SU-DHL-6 (cell line): Measurements from ENCODE around the gene B9D2.
A peak's percentile ranks its signal among the peaks of the same experiment; 100 is the strongest.

ENCODE experiments used
- H2AFZ ChIP-seq: fragments of 200-600 bp; sonication (generic); 2 replicates; pipeline ENCODE4 v1.6.1; 2014; ENCODE audit warnings: low read depth, mild to moderate bottlenecking, moderate library complexity, mixed read lengths, antibody characterized with exemption, low read length; ENCODE audit not compliant: severe bottlenecking
- H3F3A ChIP-seq: fragments of 200-600 bp; shearing (Covaris generic); 2 replicates; pipeline ENCODE4 v1.6.0; 2016; ENCODE audit warnings: antibody characterized with exemption, mild to moderate bottlenecking; ENCODE audit not compliant: insufficient read depth
- H3K27ac ChIP-seq: fragments of 200-600 bp; sonication (generic); 2 replicates; pipeline ENCODE4 v1.5.1; 2016; ENCODE audit warnings: low read depth, mild to moderate bottlenecking, low read length, moderate library complexity, mixed read lengths
- H3K27me3 ChIP-seq: fragments of 200-600 bp; sonication (generic), shearing (Covaris generic); 2 replicates; pipeline ENCODE4 v1.6.0; 2014; ENCODE audit warnings: mild to moderate bottlenecking, low read length
- H3K36me3 ChIP-seq: fragments of 200-600 bp; sonication (generic); 2 replicates; pipeline ENCODE4 v1.6.1; 2014; ENCODE audit warnings: mild to moderate bottlenecking, low read length, mixed read lengths
- H3K4me2 ChIP-seq: fragments of 300-600, 200-600 bp; shearing (Covaris generic), sonication (generic); 2 replicates; pipeline ENCODE4 v1.6.0; 2014; ENCODE audit warnings: low read length, low read depth, mild to moderate bottlenecking; ENCODE audit not compliant: poor library complexity, severe bottlenecking
- H3K4me3 ChIP-seq: fragments of 200-600 bp; sonication (generic); 2 replicates; pipeline ENCODE4 v1.5.1; 2014; ENCODE audit warnings: antibody characterized with exemption, low read length, mild to moderate bottlenecking, mixed read lengths; ENCODE audit not compliant: insufficient read depth, poor library complexity, severe bottlenecking
- H3K79me2 ChIP-seq: fragments of 200-600 bp; sonication (generic); 2 replicates; pipeline ENCODE4 v1.6.1; 2014; ENCODE audit warnings: mild to moderate bottlenecking, low read length, moderate library complexity; ENCODE audit not compliant: insufficient read depth
- H3K9ac ChIP-seq: fragments of 200-600 bp; sonication (generic); 2 replicates; pipeline ENCODE4 v1.7.0; 2014; ENCODE audit warnings: mild to moderate bottlenecking, low read length
- H3K9me2 ChIP-seq: fragments of 200-600 bp; sonication (generic); replicated peaks from 2 replicates; pipeline ENCODE4 v1.6.1; 2014; ENCODE audit warnings: low read length; ENCODE audit not compliant: insufficient read depth
- H3K9me3 ChIP-seq: fragments of 200-600 bp; sonication (generic); 2 replicates; pipeline ENCODE4 v1.6.1; 2014; ENCODE audit warnings: low read length, mixed read lengths; ENCODE audit not compliant: insufficient read depth
- H4K20me1 ChIP-seq: fragments of 200-600 bp; sonication (generic); 2 replicates; pipeline ENCODE4 v1.6.1; 2014; ENCODE audit warnings: low read depth, mild to moderate bottlenecking, antibody characterized with exemption, low read length, moderate library complexity, mixed read lengths
- EZH2phosphoT487 ChIP-seq: fragments of 200-600 bp; sonication (generic), shearing (Covaris generic); conservative IDR thresholded peaks from 2 replicates; pipeline ENCODE4 v1.6.1; 2018; ENCODE audit warnings: mild to moderate bottlenecking, antibody characterized with exemption, low read length, moderate library complexity, mixed read lengths
- TF ChIP-seq, protein P1 (sequence below): fragments of 200-600 bp; sonication (generic); IDR thresholded peaks from one replicate; pipeline ENCODE4 v1.5.1; 2017; ENCODE audit warnings: antibody characterized with exemption, mild to moderate bottlenecking, low read length, moderate library complexity; ENCODE audit not compliant: insufficient read depth, poor library complexity, severe bottlenecking

Gene B9D2

DNA sequence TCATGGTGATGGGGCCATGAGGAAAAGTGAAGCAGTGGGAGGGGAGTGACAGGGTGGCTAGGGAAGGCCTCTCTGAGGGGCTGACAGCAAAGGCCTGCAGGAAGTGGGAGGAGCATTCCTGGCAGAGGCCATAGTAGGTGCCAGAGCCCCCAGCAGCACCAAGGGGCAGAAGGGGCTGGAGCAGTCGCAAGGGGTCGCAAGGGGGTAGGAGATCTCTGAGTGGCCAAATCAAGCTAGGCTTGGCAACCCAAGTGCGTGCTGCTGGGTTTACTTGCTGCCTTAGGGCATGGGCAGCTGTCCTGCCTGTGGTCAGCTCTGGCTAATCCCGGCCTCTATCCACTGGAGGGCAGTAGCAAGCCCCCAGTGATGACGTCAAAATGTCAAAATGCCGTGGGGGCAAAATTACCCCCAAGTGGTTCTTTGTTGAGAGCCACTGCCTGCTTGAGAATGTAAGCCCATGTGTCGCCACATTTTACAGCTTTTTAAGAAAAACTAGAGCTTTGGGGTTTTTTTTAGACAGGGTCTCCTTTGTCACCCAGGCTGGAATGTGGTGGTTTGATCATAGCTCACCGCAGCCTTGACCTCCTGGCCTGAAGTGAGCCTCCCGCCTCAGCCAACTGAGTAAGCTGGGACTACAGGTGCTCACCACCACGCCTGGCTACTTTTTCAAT lies 42.2 kb downstream of the B9D2 start:
- no peak overlapping the region for H3K9ac ChIP-seq
- no peak overlapping the region for H3K4me2 ChIP-seq

DNA sequence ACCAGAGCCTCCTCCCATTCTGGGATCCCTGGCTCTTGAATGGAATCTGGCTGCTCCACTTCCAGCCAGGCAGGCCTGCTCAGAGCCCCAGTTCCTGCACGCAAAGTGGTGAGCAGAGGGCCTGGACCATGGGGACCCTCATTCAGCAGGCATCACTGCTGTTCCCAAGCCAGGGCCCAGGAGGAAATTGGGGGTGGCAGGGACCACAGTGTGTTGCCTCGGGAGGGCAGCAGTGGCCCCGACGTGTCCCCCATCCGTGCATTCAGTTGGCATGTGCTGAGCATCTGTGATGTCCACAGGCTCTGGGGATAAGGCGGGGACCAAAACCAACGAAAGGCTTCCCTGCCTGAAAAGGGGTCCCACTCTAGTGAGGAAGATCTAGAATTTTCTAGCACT lies 42.7 kb downstream of the B9D2 start:
- H3K9ac ChIP-seq: no peak overlapping the region
- no peaks in the 10 kb centered on the region for H3K27me3 ChIP-seq
- peaks cover 3% of the 10 kb centered on the region; the same call in 1 of the 2 replicates for H3K36me3 ChIP-seq
- H3K4me3 ChIP-seq: no peak overlapping the region
- peaks cover 9% of the 10 kb centered on the region for H3F3A ChIP-seq
- H3K4me2 ChIP-seq: no peak overlapping the region
- no peaks in the 10 kb centered on the region for H3K79me2 ChIP-seq
- H3K9me2 ChIP-seq: no peaks in the 10 kb centered on the region
- H2AFZ ChIP-seq: no peak overlapping the region
- H4K20me1 ChIP-seq: no peaks in the 10 kb centered on the region
- TF ChIP-seq EZH2phosphoT487: no peak
- TF ChIP-seq, protein P1, sequence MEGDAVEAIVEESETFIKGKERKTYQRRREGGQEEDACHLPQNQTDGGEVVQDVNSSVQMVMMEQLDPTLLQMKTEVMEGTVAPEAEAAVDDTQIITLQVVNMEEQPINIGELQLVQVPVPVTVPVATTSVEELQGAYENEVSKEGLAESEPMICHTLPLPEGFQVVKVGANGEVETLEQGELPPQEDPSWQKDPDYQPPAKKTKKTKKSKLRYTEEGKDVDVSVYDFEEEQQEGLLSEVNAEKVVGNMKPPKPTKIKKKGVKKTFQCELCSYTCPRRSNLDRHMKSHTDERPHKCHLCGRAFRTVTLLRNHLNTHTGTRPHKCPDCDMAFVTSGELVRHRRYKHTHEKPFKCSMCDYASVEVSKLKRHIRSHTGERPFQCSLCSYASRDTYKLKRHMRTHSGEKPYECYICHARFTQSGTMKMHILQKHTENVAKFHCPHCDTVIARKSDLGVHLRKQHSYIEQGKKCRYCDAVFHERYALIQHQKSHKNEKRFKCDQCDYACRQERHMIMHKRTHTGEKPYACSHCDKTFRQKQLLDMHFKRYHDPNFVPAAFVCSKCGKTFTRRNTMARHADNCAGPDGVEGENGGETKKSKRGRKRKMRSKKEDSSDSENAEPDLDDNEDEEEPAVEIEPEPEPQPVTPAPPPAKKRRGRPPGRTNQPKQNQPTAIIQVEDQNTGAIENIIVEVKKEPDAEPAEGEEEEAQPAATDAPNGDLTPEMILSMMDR: no peak
- no peak overlapping the region for H3K27ac ChIP-seq
- H3K9me3 ChIP-seq: no peaks in the 10 kb centered on the region

More for the DNA sequence above, 42.2 kb downstream of the B9D2 start:
- Histone ChIP-seq H3K79me2 (no peaks in the 10 kb centered on the region), H4K20me1 (no peaks in the 10 kb centered on the region), H3K4me3 (no peak overlapping the region), H3K36me3 (peaks cover 3% of the 10 kb centered on the region; the same call in 1 of the 2 replicates), H3K27me3 (no peaks in the 10 kb centered on the region), H2AFZ (no peak overlapping the region), H3K9me3 (no peaks in the 10 kb centered on the region), H3K9me2 (no peaks in the 10 kb centered on the region), H3F3A (peaks cover 10% of the 10 kb centered on the region), H3K27ac (no peak overlapping the region)
- TF ChIP-seq, protein P1: peak; percentile 20
- TF ChIP-seq EZH2phosphoT487: no peak

DNA sequence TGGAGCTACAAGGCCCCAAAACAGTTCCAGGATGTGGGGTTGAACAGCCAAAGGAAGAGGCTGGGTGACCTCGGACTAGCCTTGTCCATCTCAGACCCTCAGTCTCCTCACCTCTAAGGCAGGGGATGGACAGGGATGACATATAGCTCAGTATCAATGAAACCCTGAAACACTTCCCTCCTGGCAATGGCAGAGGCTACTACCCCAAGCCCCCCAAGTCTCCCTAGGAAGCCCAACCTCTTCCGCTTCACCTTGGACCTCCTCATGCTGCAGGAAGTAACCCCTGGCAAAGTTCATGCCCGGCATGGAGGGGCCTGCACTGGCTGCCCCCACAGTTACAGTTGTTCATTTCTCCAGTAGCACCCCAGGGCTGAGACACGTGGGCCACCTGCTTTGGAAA lies 43.4 kb downstream of the B9D2 start:
- H3K4me2 ChIP-seq: no peak overlapping the region
- H3K36me3 ChIP-seq: peaks cover 3% of the 10 kb centered on the region; the same call in 1 of the 2 replicates
- H3K27me3 ChIP-seq: no peaks in the 10 kb centered on the region
- no peak overlapping the region for H2AFZ ChIP-seq
- H3K9ac ChIP-seq: no peak overlapping the region
- H3K79me2 ChIP-seq: no peaks in the 10 kb centered on the region
- H3K9me2 ChIP-seq: no peaks in the 10 kb centered on the region
- H3K9me3 ChIP-seq: no peaks in the 10 kb centered on the region
- no peak overlapping the region for H3K4me3 ChIP-seq
- no peaks in the 10 kb centered on the region for H4K20me1 ChIP-seq
- peaks cover 9% of the 10 kb centered on the region for H3F3A ChIP-seq
- TF ChIP-seq, protein P1: no peak
- TF ChIP-seq EZH2phosphoT487: no peak
- no peak overlapping the region for H3K27ac ChIP-seq
